ENCODE results near the gene RTL9. TPM values are rescaled to one million over a fixed set of nuclear protein-coding genes. Genes with fewer than 3 reads are reported as not detected.
A peak's percentile ranks its signal among the peaks of the same experiment; 100 is the strongest.

The RTL9 gene
- total and polyA plus RNA-seq, 2 donors (not counting 3 experiments of a cell fraction or from before 2014, with no cell fraction given) = not detected

DNA sequence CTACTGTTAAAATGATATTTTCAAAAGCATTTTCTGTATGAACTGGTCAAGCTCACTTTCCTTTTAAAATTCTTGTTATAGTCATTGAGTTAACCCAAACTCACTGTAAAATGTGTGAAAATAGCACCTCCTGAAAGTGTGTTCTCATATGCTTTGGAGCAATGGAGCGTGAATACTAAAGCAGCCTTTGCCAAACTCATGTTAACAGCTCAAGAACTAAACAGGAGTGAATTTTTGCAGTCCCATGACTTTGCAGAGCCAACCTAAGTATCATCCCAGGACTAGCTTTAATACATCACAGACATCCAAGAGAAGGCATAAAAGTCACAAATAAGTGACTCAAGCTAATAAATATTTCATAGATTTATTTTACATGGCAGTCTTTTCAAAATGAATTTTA lies 43.1 kb upstream of the RTL9 start:
- Histone ChIP-seq H3K9me1 (replicated peaks; ENCODE audit: control insufficient read depth, extremely low read depth, insufficient read depth, low read length) (no peaks in the 10 kb centered on the region), H3K4me3 (replicated peaks in 1 of 3; ENCODE audit: insufficient read depth in 1 of 3, low read depth in 1 of 3, low read length in 3 of 3) (no peak overlapping the region), H3K36me3 (ENCODE audit: control insufficient read depth in 2 of 2, extremely low read depth in 1 of 2, insufficient read depth in 2 of 2, low read length in 2 of 2) (no peaks in the 10 kb centered on the region), H4K20me1 (replicated peaks; ENCODE audit: control insufficient read depth, extremely low read depth, insufficient read depth, low read length) (no peaks in the 10 kb centered on the region), H3K9me3 (replicated peaks; ENCODE audit: control insufficient read depth, insufficient read depth, low read length) (no peaks in the 10 kb centered on the region), H2AFZ (ENCODE audit: low read depth, low read length) (no peak overlapping the region), H3K27ac (ENCODE audit: insufficient read depth, low read depth, low read length) (no peak overlapping the region), H3K79me2 (ENCODE audit: control insufficient read depth, insufficient read depth, low read length) (peaks cover 33% of the 10 kb centered on the region), H3K4me2 (ENCODE audit: insufficient read depth, low read length) (peak overlapping the region; percentile 78), H3K9ac (replicated peaks; ENCODE audit: extremely low read depth, insufficient read depth, low read length) (no peak overlapping the region), H3K4me1 (ENCODE audit: control insufficient read depth, extremely low read depth, insufficient read depth, low read length) (peaks cover 9% of the 10 kb centered on the region), H3K27me3 (ENCODE audit: control insufficient read depth in 2 of 2, insufficient read depth in 2 of 2, low read length in 2 of 2) (no peaks in the 10 kb centered on the region)
- FAIRE-seq (peak; percentile 68), DNase-seq (ENCODE audit: low read depth, low spot score) (no peak)
- no TSS peak for BruUV-seq (replicated peaks)
- dilution Hi-C loops (cut with MboI; ENCODE audit: extremely low pct_ligation_motif_present, low sequenced_read_pairs) (no loop called here), intact Hi-C loops (cut with micrococcal nuclease) (loop anchor here (5.0 kb wide), 2 partner anchors 103 to 128 kb away; no protein-coding TSS in a partner anchor)
- CTCF ChIA-PET = interaction anchor here (1.4 to 2.1 kb wide), 2 partner anchors 103 to 160 kb away, joined by 3 to 6 read pairs; no protein-coding TSS in a partner anchor
- POLR2A ChIA-PET = no interaction called here
- TF ChIP-seq POLR2AphosphoS5 (IDR thresholded peaks at IDR 0.05; ENCODE audit: insufficient read depth, low read depth, low read length) (no peak), EZH2 (IDR thresholded peaks at IDR 0.05; ENCODE audit: borderline replicate concordance, low read depth, low read length, severe bottlenecking) (no peak), MYC (IDR thresholded peaks at IDR 0.05; ENCODE audit: low read depth, low read length) (no peak), JUN (IDR thresholded peaks at IDR 0.05; ENCODE audit: borderline replicate concordance, insufficient read depth, insufficient read length, low read depth) (no peak), GATA2 (IDR thresholded peaks at IDR 0.05; ENCODE audit: insufficient read depth, insufficient read length, low read depth, low read length) (no peak), FOS (IDR thresholded peaks at IDR 0.05; ENCODE audit: borderline replicate concordance, insufficient read depth, low read length) (no peak)
- TF ChIP-seq, protein P1, sequence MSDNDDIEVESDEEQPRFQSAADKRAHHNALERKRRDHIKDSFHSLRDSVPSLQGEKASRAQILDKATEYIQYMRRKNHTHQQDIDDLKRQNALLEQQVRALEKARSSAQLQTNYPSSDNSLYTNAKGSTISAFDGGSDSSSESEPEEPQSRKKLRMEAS (IDR thresholded peaks at IDR 0.05; ENCODE audit: insufficient read depth, insufficient read length) = no peak
